NCI-H774 (cell line): ENCODE data around the gene STARD4.

Source experiments
- DNase-seq: peaks from one replicate; lab custom pipeline; 2025; lab: John Stamatoyannopoulos, UW

STARD4 gene

DNA sequence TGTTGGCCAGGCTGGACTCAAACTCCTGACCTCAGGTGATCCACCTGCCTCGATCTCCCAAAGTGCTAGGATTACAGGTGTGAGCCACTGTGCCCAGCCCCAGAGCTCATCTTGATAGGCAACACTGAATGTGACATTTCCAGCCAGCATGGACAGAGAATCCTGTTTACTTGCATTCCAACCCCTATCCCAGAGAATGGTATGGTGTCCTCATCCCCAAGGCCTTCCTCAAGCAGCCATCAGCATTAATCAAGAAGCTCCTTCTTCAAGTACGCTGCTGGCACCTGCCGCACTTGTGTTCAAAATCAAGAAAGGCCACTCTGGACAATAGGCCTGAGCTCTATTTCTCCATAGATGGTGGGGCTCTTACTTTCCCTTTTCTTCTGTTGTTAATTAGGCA, 40.2 kb downstream of the STARD4 start:
- DNase-seq, result no peak

DNA sequence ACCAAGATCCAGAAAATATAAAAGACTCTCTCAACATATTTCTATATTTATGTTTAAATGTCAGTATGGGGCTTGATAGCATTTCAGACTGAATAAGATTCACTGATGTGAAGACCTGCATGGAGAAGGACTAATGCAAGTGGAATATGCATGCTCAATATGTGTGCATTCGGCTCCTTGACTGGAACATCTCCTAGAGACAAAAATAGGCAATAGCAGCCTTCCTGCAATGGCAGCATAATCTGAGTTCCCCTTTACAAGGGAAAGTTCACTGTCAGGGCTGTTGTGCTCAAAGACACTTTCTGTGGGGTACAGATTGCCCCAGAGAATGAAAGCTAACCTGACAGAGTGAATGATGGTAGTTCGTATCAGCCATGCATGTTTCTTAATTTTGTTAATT, 42.4 kb downstream of the STARD4 start:
- no peak for DNase-seq

DNA sequence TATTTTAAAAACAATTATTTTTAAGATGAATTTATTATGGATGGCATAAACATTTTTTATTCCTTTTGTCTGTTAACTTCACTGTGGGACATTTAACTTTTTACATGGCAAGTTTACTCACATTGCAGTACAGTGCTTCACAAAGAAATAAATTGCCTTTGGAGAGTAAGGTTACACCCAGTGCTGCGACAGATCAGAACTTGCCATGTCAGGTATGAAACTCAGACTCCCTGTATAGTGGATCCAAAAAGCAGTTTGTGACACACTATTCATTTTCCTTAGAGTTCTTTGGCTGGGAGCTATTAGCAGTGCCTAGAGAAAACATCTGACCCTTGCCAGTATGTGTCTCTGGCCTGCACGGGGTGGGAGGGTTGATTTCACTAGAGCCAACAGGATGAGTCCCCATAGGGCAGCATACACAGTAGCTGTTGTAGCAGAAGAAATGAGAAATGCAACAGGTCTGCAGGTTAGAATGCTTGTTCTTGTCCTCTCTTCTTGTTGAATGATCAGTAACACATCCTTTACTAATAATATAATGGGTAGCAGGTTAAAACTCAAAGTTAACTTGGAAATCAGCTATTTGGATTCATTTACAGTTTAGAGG, 42.9 kb downstream of the STARD4 start:
- DNase-seq, result no peak

DNA sequence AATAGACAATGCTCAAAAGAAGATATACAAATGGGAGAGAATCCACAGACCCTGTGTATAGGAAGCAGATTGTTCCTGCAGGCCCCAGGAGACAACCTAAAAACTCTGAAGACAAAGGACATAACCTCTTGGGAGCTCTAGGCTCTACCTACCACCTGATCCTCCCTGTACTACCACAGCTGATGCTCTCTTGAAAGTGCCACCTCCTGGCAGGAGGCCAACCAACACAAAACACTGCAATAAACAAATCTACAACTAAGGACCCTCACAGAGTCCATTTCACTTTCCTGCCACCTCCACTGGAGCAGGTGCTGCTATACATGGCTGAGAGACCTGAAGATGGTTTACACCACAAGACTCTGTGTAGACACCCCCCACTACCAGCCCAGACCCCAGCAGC, 49.0 kb downstream of the STARD4 start:
- no peak for DNase-seq

DNA sequence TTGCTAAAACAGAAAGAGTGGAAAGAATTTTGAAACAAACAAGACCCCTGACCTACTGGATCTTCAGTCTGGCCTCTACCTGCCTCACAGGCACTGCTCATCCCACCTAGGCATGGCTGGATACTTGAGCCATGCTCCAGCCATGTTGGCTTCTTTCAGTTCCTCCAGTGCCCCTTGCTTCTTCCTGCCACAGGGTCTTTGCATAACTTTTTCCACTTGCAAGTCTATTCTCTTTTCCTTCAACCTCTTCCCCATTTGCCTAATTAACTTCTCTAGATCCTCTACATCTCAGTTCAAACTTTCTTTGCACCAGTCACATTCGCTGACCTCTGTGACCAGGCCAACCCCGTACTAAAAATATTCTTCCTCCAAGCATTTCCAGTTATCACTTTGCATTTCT, 50.4 kb downstream of the STARD4 start:
- DNase-seq, result no peak

DNA sequence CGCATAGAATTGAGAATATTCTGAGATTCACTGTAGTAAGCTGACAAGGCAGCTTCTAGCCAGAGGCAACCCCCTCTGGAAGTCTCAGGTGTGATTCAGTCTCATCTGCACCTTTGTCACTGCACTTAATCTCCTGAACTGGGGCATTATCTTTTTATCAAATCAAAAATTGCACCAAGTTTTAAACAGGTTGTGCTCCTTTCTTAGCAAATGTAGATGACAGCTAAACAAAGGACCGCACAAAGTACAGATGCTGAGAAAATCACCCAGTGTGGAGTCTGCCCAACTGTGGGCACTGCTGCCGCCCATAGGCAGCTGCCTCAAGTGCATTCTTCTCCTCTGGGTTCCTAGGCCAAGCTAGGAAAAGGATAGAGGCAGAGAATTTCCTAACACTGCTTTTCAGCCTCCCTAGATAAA, 51.1 kb downstream of the STARD4 start:
- DNase-seq, result peak; percentile 17

DNA sequence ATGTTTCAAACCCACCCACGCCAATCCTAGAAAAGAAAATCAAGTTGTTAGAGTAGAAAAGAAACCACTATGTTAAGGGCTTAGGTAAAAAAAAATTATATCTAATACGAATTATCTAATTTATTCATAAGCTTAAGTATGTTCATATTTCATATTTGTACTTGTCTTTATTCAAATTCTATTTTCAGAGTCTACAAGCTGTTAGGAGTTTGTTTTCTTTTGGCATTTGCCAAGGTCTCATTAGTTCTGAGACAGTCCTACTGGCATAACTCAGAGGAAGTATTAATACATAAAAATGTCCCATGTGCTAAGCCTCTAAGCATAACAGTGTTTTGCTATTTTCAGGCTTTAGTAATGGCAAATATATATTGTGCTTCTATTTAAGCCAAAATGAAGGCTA, 57.6 kb downstream of the STARD4 start:
- DNase-seq, result no peak

DNA sequence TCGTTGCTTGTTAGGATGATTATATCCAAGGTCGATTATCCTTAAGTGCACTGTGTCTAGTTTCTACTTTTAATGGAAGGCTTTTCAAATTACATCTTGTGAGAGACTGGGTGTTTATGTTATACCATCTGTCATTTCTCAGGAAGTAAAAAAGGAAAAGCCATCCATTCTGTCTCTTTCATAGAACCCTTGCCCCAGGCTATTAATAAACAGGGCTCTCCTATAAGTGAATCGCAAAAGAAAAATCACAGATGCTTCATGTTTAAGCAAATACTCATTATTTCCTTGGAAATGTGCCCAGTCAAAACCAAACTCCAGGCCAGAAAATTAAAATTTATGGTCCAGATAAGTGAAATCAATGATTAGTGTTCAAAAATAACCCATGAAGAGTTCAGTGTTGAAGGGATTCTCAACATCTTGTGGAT, 58.1 kb downstream of the STARD4 start:
- no peak for DNase-seq

DNA sequence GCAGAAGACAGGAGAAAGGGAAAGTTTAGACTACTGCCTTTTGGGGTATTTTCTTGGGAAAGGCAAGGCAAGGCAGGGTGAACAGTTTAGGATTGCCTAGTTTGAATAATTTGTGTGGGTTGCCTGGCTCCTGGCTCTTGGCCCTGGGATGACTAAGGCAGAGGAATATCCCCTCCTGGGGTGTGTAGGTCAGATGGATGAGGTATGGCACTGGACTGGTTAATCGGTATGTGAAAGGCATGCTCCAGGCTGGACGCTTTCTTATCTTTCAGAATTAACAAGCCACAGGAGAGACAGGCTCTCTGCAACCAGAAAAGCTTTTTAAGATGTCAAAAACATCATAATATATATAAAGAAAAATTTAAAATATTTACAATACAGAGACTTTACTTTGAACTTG, 58.6 kb downstream of the STARD4 start:
- DNase-seq, result no peak

DNA sequence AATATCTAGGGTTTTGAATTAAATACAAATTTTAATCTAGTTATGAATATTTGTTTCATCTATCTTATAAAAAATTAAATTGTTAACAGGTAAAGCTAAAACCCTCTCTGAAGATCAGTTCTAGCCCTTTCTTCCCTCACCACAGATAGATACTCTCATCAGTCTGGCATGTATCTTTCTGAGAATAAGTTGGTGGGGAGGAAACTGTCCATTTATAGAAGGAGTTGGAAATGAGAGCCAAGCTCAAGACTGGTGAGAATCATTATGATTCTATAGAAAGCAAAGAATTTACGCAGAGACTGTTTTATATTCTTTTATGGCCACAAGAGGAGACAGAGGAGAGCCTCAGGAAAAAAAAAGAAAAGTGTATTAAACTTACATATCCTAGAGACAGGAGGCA, 59.0 kb downstream of the STARD4 start:
- no peak for DNase-seq

DNA sequence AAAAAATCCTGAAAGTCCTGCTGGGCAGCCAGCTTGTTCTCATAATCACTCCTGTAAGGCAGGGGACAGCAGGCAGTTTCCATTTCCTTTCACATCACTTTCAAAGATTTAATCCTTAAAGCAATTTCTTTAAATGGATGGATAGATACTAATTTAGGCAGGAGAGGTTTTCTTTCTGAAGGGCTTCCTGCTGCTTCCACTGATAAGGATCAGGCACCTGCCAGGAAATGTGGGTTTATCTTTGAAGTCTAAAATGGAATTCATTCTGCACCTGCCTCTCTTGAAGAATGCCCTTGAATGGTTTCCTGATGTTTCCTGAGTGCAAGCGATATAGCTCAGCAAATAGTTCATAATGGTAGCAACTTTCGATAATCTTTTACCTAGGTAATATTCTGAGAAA, 64.5 kb downstream of the STARD4 start:
- no peak for DNase-seq

DNA sequence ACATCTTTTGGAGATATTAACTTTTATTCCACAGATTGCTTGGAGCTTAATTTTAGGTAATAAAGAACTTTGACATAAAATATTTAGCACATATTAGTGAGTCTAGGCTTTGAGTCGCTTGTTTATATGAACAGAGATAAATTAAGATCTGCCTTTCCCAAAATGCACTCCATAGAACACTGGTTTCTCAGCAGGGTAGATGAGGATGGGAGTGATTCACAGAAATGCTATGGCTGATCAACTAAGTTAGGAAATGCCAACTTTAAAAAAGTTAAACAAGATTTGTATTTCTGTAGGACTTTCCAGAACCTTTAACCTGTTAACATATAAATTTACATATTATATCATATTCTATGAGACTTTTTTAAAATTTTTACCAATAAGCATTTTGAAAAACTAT, 65.2 kb downstream of the STARD4 start:
- no peak for DNase-seq
